Fibroblast of pulmonary artery (primary cell): ENCODE results near the gene CUBN.

ENCODE experiments used
- DNase-seq: peaks from one replicate; pipeline ENCODE4 v3.0.0-alpha.2; 2010; ENCODE audit warnings: low read depth
- H3K4me3 ChIP-seq: replicated peaks from 2 replicates; pipeline ENCODE4 v1.5.1; 2011; ENCODE audit warnings: low read depth, mild to moderate bottlenecking, control low read depth, low read length, moderate library complexity
- CTCF ChIP-seq: IDR thresholded peaks from 2 replicates; pipeline ENCODE4 v1.5.1; 2011; ENCODE audit warnings: mild to moderate bottlenecking, control low read depth, low read length, inconsistent platforms; ENCODE audit errors: missing control alignments

The CUBN gene

GRCh38 chr10:16910793-16911164 lies 218.8 kb downstream of the CUBN start:
- TF ChIP-seq CTCF = peak; percentile 5
- DNase-seq = peak; percentile 29
- no peak overlapping the region for H3K4me3 ChIP-seq

- H3K4me3 ChIP-seq = no peak overlapping the region
- DNase-seq = peak; percentile 36
- TF ChIP-seq CTCF = no peak
These were observed 219.4 kb downstream of the CUBN start for GRCh38 chr10:16909961-16910792.

- H3K4me3 ChIP-seq = no peak overlapping the region
- TF ChIP-seq CTCF = no peak
- DNase-seq = no peak
These were observed 220.3 kb downstream of the CUBN start for GRCh38 chr10:16909271-16909767.

GRCh38 chr10:16907687-16908086 lies 221.9 kb downstream of the CUBN start:
- no peak for TF ChIP-seq CTCF
- no peak for DNase-seq
- H3K4me3 ChIP-seq = no peak overlapping the region

DNA sequence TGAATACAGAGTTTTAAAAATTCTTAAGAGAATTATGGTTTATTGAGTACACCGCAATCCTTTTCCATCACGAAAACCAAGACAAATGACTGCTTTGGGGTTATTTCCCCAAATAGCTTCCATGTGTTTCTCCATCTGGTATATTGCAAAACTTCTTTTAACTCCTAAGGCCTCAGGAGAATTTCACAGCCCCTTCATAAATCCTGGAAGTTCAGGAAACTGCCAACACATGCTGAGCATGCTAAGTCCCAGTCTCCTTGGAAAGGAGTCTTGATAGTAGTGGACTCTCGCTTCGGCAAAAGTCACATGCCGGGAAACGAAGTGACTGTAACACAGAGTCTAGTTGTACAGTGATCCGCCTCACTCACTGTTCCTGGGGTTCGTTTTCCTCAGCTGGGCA lies 224.3 kb downstream of the CUBN start:
- no peak for DNase-seq
- no peak overlapping the region for H3K4me3 ChIP-seq
- TF ChIP-seq CTCF = no peak

- no peak for TF ChIP-seq CTCF
- peak; percentile 74 for DNase-seq
- no peak overlapping the region for H3K4me3 ChIP-seq
These were observed 225.0 kb downstream of the CUBN start for GRCh38 chr10:16904639-16905061.

DNA sequence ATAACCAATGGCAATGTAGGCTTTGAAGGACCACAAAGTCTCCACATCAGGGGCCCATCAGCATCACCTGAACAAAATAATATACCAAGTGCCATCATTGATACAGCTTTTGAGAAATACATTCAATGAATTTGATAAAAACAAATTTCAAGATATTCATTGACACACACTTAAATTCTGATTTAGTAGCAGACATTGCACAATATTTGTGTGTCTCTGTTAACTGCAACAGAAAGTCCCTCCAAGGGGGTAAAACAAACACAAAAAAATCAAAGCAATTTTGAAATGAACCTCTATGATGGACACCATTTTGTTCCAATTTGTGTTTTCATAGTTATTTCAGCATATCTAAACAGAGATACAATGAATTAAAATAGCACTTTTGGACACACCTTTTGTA lies 225.6 kb downstream of the CUBN start:
- no peak overlapping the region for H3K4me3 ChIP-seq
- TF ChIP-seq CTCF = no peak
- no peak for DNase-seq
